GM03348 (cell line): ENCODE data around the gene CHML.

Experiments
- DNase-seq: peaks from one replicate; pipeline ENCODE4 v3.0.0; 2012; ENCODE audit warnings: low spot score

The CHML gene

DNA sequence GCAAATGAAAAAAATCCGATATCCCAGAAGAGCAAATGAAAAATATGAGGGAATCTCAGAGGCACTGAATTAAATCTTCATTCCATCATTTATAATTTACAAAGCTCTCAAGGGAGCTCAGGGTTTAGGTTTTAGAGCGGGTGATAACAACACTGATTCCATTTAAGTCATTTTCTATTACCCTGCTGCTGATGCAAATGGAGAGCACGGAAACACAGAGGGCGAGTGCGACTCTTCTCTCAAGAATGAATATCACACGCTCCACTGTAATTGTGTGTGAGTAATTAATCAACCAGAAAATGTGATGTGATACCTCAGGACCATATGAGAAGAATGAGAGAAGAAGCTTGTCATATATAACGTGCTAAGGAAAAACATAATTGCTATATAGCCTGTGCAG is 22.7 kb downstream of the CHML start:
- DNase-seq = no peak

GRCh38 chr1:241615043-241615974 is 24.9 kb downstream of the CHML start:
- DNase-seq = no peak

DNA sequence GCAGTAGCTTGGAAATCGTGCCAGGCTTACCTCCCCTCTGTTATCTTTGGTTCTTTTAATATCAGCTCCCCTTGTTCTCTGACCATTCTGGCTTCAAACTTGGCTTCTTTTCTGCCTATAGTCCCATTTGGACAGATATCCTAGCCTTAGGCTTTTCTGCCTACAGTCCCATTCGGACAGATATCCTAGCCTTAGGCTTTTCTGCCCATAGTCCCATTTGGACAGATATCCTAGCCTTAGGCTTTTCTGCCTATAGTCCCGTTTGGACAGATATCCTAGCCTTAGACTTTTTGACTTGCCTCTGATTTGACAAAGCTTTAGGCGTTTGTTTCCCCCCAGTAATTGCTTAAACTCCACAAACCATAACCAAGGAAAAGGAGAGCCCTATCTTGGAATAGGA is 25.6 kb downstream of the CHML start:
- DNase-seq = no peak

- DNase-seq = no peak
Measured at GRCh38 chr1:241614144-241614543, 26.0 kb downstream of the CHML start.

GRCh38 chr1:241612533-241613477 is 27.4 kb downstream of the CHML start:
- peak; percentile 60 for DNase-seq

DNA sequence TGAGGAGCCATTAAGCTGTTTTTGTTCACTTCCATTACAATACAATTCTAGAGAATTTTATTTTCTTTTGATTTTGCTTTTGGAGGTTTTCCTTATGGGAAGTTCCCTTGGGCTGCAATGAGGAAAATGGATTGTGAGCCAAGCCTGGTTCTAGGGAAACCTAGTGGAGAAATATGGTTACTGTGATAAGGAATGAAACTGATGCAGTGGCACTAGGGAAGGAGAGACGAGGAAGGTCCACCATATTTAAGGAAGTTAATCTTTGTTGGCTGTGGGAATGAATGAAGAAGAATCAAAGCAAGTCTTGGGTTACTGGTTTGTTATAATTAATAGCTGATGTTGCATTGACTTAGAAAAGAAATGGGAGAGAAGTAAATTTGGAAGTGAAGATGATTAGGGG is 28.4 kb downstream of the CHML start:
- DNase-seq = no peak

- DNase-seq = peak; percentile 54
Measured at GRCh38 chr1:241611063-241611462, 29.1 kb downstream of the CHML start.

- no peak for DNase-seq
Measured at GRCh38 chr1:241610056-241610815, 29.9 kb downstream of the CHML start.

DNA sequence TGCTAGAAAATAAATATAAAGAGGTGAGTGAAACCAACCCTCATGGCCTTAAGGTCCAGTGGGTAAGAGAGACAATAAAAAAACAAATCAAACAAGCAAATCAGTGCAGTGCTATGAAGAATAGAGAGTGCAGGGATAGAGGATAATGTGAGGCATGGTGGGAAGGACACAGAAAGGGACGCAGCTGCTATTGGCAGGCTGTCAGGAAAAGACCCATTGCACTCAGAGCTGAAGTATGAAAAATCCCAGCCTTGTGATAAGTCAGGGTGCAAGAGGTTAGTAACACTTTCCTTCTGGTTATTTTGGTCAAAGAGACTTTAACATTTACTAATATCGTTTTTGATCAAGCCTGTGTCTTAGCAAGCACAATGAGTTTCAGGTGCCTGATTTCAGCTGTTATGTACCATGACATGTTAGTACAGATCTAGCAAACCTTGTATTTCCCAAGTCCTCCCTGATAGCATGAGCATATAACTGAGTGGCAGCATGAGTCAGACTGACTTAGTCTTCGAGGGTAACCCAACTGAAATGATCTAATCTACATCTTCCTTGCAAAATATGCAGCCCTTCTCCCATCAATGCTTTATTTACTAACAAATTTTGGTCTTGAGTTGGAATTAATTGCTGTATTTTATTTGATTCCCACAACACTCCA is 31.7 kb downstream of the CHML start:
- DNase-seq = peak; percentile 12

DNA sequence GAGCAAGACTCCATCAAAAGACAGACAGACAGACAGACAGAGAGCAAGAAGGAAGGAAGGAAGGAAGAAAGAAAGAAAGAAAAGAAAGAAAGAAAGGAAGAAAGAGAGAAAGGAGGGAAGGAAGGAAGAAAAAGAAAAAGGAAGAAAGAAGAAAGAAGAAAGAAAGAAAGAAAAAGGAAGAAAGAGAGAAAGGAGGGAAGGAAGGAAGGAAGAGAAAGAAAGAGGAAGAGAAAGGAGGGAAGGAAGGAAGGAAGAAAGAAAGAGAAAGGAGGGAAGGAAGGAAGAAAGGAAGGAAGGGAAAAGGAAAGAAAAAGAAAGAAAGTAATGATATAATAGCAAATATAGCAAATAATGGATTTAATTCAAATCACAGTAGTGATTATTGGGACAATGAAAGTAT is 32.7 kb downstream of the CHML start:
- DNase-seq = no peak

- no peak for DNase-seq
Measured at GRCh38 chr1:241606544-241606943, 33.6 kb downstream of the CHML start.

DNA sequence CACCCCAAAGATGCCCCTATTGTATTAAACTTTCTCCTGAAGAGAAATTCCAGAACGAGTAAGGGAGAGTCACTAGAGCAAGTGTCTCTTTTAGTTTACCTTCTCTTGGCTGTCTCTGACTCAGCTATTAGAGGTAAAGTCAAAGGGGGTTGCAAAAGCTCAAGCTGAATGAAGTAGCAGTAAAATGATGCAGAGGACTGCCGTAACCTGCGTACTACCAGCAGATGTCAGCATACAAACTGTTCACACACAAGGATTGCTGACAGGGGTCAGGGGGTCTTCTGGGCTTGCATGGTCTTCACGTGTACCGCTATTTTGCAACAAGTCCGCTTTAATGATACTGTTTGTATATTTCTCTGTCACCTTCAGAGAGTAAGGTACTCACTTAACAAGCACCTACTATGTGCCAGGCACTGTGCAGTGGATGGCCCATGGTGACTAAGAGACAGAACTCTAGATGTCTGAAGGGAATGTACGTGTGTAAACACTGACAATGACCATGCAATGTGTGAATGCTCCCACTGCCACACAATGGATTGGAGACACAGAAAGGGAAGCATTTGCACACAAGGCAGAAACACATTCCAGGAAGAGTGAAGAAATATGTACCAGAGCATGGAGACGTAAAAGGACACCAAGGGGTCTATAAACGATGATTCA is 34.9 kb downstream of the CHML start:
- DNase-seq = no peak

DNA sequence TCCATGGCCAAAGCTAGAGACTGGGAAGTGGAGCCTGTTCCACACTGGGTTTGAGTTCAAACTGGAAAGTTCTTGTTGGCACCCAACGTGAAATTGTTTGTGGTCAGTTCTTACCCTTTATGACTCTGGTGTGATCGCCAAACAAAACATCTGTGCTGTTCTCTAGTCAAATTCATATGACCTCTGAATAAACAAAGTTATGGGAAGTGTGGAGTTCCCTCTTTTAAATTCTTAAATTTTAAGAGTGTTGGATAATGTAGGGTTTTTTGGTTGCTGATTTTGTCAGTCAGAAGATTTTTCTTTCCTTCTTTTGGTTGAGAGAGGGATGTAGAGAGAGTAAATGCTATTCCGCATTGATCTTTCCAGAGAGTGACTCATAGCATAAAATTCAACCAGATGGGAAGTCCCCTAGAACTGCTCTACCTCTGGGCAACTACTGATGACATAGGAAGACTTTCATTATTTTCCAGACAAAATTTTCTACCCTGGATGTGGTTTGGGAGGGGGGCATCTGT is 36.4 kb downstream of the CHML start:
- no peak for DNase-seq

DNA sequence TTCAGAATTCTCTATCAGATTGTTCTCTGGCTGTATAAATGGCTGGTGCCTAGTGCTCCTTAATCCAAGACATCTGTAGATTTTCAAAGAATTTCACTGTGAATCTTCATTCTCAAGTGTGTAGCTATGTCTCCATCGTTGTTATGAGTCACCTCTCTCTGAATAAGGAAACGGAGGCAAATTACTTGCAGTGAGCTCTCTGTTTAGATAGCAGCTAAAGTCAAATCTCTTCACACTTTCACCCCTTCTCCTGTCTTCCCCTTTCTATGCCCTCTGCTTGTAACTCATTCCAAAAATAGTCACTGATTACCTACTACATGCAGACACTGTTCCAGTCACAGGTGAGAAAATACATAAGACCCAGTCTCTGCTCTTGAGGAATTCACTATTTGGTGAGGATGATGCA is 39.7 kb downstream of the CHML start:
- DNase-seq = peak; percentile 54

- DNase-seq = no peak
Measured at GRCh38 chr1:241598249-241598648, 41.9 kb downstream of the CHML start.

GRCh38 chr1:241596633-241597032 is 43.5 kb downstream of the CHML start:
- no peak for DNase-seq

DNA sequence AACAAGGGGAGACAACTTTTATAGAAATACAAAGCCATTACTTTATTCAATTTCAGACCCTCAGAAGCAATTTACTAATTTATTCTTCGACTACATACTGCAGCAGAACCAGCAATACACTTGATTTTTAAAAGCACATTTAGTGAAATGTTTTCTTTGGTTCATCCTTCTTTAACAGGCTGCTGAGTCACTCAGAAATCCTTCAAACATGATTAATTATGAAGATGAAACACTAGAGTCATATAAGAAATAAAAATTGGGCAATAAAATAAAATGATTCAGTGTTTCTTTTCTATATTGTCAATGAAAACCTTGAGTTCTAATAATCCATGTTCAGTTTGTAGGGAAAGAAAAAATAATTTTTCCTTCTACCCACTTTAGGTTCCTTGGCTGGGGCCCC is 47.0 kb downstream of the CHML start:
- DNase-seq = no peak

GRCh38 chr1:241592273-241592958 is 47.8 kb downstream of the CHML start:
- DNase-seq = peak; percentile 13

GRCh38 chr1:241591736-241592135 is 48.4 kb downstream of the CHML start:
- no peak for DNase-seq

GRCh38 chr1:241591317-241591716 is 48.9 kb downstream of the CHML start:
- no peak for DNase-seq
